ENCODE data around the gene LAT.
A peak's percentile ranks its signal among the peaks of the same experiment; 100 is the strongest.
"Not testable (repeated sequence)": the region's sequence is repeated elsewhere in the genome, so short reads cannot be mapped to it uniquely, and the experiment has no call there.

Gene LAT

DNA sequence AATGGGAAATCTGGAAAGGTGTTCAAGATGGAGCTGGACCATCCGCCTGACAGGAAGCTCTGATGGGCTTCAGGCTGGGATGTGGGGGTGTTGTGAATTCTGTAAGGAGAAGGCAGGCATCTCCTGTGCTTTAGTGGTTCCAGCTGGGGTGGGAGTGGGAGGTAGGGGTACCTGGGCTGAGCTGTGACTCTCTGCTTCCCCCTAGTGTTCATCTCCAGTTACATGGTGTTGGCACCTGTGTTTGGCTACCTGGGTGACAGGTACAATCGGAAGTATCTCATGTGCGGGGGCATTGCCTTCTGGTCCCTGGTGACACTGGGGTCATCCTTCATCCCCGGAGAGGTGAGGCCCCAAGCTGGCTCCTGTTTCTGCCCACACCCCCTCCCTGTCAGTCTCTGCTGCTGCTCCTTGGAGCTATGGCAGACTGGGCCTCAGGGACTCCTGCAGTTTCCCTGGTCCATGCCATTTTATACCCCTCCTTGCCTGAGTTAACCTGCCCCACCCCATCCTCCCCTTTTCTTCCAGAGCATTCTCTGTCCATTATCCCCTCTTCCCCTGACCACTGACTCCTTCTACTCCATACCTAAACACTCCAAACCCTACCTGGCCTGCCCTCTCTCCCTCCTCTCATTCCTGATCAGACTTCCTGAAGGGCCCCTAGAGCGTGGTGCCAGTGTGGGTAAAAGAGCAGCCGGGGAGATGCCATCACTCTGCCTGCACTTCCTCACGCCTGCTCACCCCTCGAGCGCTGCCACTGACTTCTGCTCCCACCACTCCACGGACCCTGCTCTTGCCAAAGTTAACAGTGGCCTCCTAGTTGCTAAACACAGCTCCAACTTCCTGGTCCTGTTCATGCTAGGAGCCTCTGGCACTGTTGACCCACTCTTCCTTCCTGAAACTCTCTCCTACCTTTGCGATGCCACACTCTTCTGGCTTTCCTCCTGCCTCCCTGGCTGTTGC lies 6.9 kb upstream of the LAT start:
- DNase-seq (ENCODE audit: low read depth in 3 of 3) = no peak

- not testable (repeated sequence) for DNase-seq (ENCODE audit: low read depth in 3 of 3)
These were observed 4.5 kb upstream of the LAT start for GRCh38 chr16:28980330-28980729.

- no peak for DNase-seq (ENCODE audit: low read depth in 3 of 3)
These were observed 3.9 kb upstream of the LAT start for GRCh38 chr16:28980929-28981328.

- no peak for DNase-seq (ENCODE audit: low read depth in 3 of 3)
These were observed 3.3 kb upstream of the LAT start for GRCh38 chr16:28981517-28981916.

GRCh38 chr16:28982418-28982817 lies 2.4 kb upstream of the LAT start:
- DNase-seq (ENCODE audit: low read depth in 3 of 3) = no peak

GRCh38 chr16:28982949-28983348 lies 1.9 kb upstream of the LAT start:
- no peak for DNase-seq (ENCODE audit: low read depth in 3 of 3)

GRCh38 chr16:28983644-28984043 lies 1.2 kb upstream of the LAT start:
- no peak for DNase-seq (ENCODE audit: low read depth in 3 of 3)

DNA sequence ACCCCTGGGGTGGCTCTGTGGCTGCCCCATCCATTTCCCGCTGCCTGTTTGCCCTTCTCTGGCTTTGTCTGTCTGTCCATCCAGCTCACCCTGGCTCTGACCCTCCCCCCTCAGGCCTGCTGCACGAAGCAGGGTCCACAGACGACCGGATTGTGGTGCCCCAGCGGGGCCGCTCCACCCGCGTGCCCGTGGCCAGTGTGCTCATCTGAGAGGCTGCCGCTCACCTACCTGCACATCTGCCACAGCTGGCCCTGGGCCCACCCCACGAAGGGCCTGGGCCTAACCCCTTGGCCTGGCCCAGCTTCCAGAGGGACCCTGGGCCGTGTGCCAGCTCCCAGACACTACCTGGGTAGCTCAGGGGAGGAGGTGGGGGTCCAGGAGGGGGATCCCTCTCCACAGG lies 761 bp upstream of the LAT start:
- DNase-seq (ENCODE audit: low read depth in 3 of 3) = no peak

- DNase-seq (ENCODE audit: low read depth in 3 of 3) = no peak
These were observed 574 bp downstream of the LAT start for GRCh38 chr16:28985211-28986041.

DNA sequence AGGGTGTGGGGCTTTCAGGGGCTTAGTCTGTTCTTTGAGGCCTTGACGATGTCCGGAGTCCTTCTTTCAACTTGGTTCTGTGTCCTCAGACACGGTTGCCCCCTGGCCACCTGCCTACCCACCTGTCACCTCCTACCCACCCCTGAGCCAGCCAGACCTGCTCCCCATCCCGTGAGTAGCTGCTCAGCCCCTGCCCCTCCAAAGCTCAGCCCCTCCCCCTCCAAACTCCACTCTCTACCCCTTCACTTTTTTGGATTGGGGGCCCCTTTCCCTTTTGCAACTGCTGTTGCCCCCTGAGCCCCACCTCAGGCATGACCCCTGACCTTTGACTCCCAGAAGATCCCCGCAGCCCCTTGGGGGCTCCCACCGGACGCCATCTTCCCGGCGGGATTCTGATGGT lies 1.2 kb downstream of the LAT start:
- DNase-seq (ENCODE audit: low read depth in 3 of 3) = no peak

- DNase-seq (ENCODE audit: low read depth in 3 of 3) = no peak
These were observed 1.6 kb downstream of the LAT start for GRCh38 chr16:28986492-28986891.

GRCh38 chr16:28987170-28987853 lies 2.5 kb downstream of the LAT start:
- DNase-seq (ENCODE audit: low read depth in 3 of 3) = no peak

DNA sequence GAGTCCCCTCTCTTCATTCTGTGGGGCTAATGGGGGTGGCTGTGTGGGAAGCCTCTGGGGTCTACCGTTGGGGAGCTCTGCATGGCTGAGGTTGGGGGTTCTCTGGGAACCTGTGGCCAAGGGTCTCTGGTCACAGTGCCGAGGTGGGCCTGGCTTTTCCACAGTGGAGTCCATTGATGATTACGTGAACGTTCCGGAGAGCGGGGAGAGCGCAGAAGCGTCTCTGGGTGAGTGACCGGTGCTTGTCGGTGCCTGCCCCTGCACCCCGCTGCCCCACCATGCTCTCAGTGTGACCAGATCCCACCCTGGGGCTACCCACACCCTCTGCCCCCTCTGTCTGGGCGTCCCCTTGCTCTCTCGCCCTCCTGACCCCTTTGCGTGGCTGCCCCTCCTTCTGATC lies 4.5 kb downstream of the LAT start:
- no peak for DNase-seq (ENCODE audit: low read depth in 3 of 3)

GRCh38 chr16:28990375-28991040 lies 5.7 kb downstream of the LAT start:
- DNase-seq (ENCODE audit: low read depth in 3 of 3) = peak in 2 of 3 experiments; percentile 54 to 55

DNA sequence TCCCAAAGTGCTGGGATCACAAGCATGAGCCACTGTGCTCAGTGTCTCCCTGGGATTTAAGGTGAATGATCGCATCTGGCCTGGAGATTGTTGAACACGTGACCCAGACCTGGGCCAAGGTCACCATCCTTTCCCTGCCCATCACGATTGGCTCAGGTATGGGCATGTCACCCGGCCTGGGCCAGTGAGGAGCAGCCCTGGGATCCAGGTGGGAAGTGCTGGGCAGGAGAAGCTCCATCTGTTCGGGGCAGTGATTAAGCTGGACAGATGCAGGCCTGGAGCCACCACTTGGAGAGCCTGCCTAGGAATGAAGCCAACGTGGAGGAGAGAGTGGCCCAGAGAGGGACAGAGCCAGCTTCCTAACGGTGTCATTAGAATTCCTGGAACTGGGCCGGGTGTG lies 6.8 kb downstream of the LAT start:
- DNase-seq (ENCODE audit: low read depth in 3 of 3) = no peak

DNA sequence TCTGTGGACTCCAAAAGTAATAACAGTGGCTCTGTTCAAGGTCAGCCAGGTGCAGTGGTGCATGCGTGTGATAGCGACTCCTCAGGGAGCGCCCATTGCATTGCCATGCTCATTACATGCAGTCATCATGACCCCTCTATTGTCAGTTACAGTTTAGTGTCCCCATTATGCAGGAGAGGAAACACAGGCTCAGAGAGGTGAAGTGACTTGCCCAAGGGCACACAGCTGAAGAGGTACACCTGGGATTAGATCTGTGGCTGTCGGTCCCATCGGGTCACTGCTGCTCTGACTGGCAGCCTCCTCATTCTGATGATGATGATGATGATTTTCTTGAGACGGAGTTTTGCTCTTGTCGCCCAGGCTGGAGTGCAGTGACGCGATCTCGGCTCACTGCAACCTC lies 7.6 kb downstream of the LAT start:
- DNase-seq (ENCODE audit: low read depth in 3 of 3) = no peak

GRCh38 chr16:28998837-28999236 lies 14.0 kb downstream of the LAT start:
- DNase-seq (ENCODE audit: low read depth in 3 of 3) = no peak

- DNase-seq (ENCODE audit: low read depth in 3 of 3) = no peak
These were observed 14.7 kb downstream of the LAT start for GRCh38 chr16:28999577-28999976.

- no peak for DNase-seq (ENCODE audit: low read depth in 3 of 3)
These were observed 15.2 kb downstream of the LAT start for GRCh38 chr16:29000019-29000418.

DNA sequence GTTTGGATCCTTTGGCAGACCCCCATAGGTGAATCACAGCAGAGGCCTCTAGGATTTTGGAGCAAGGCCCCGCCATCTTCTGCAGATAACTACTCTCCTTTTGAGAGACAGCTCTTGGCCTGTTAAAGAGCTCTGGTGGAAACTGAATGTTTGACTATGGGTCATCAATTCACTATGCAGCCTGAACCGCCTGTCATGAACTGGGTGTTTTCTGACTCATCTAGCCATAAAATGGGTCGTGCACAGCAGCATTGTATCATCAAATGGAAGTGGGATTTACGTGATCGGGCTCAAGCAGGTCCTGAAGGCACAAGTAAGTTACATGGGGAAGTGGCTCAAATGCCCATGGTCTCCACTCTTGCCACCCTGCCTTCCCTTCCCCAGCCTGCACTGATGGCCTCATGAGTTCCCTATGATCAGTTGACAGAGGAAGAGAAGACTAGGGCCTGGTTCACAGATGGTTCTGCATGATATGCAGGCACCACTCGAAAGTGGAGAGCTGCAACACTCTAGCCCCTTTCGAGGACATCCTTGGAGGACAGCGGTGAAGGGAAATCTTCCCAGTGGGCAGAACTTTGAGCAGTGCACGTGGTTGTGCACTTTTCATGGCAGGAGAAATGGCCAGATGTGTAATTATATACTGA lies 19.8 kb downstream of the LAT start:
- not testable (repeated sequence) for DNase-seq (ENCODE audit: low read depth in 3 of 3)

Data from stimulated activated CD4-positive, alpha-beta T cell treated with anti-CD3 and anti-CD28 coated beads, TNF-alpha, amount 100 ng/mL, for 4 hours (primary cell).